ENCODE measurements around the gene CRELD2. TPM values are rescaled to one million over a fixed set of nuclear protein-coding genes. Genes with fewer than 3 reads are reported as not detected.
A peak's percentile ranks its signal among the peaks of the same experiment; 100 is the strongest.

CRELD2 gene
- total and polyA plus RNA-seq, 2 of the 4 experiments (the other 2 are of a cell fraction): 36.2 to 70.7 TPM

- peaks cover 28% of the 10 kb centered on the region for H3K4me1 ChIP-seq (ENCODE audit: control insufficient read depth, insufficient read depth, low read length)
- ChIA-PET CTCF (no interaction called here), POLR2A (ENCODE audit: unreplicated experiment) (no interaction called here)
- in situ Hi-C loops (cut with MboI; ENCODE audit: low sequenced_read_pairs): no loop called here
- no peak overlapping the region for H3K9ac ChIP-seq (ENCODE audit: low read depth, low read length)
- peaks cover 14% of the 10 kb centered on the region for H3K9me1 ChIP-seq (ENCODE audit: insufficient read depth, low read length)
- peak overlapping the region; percentile 65 for H2AK9ac ChIP-seq (replicated peaks; ENCODE audit: low read depth, low read length, poor library complexity)
- no peaks in the 10 kb centered on the region for H3K27me3 ChIP-seq (ENCODE audit: control insufficient read depth, insufficient read depth, low read length)
- dilution Hi-C loops (cut with HindIII; ENCODE audit: low sequenced_read_pairs, unreplicated experiment): no loop called here
- intact Hi-C loops (cut with micrococcal nuclease): no loop called here
- no peak overlapping the region for H3K56ac ChIP-seq (ENCODE audit: extremely low read depth, insufficient read depth, low read length)
- no TSS peak for BruUV-seq (replicated peaks)
- no peak overlapping the region for H4K5ac ChIP-seq (ENCODE audit: low read depth, low read length)
- H2AK5ac ChIP-seq (ENCODE audit: low read depth, low read length): peak overlapping the region; percentile 83
- ATAC-seq (ENCODE audit: low read depth) (no peak), DNase-seq (no peak)
- H3K27ac ChIP-seq (ENCODE audit: insufficient read depth, low read length): no peak overlapping the region
- no peak overlapping the region for H2BK20ac ChIP-seq (ENCODE audit: low read depth, low read length)
- no peak overlapping the region; the same call in 2 of the 3 replicates for H2BK15ac ChIP-seq (ENCODE audit: low read depth, low read length)
- H3K18ac ChIP-seq (ENCODE audit: low read depth, low read length): no peak overlapping the region
- H3K14ac ChIP-seq (replicated peaks; ENCODE audit: low read depth, low read length): no peak overlapping the region
- no peak overlapping the region for H3K23ac ChIP-seq (ENCODE audit: low read depth, low read length)
- no peak overlapping the region for H2BK120ac ChIP-seq (ENCODE audit: low read depth, low read length)
- no peak overlapping the region for H2BK5ac ChIP-seq (ENCODE audit: low read depth, low read length, poor library complexity, severe bottlenecking)
- no peak overlapping the region for H4K91ac ChIP-seq (ENCODE audit: insufficient read depth, low read depth, low read length)
- H3K4ac ChIP-seq (ENCODE audit: low read depth, low read length): peak overlapping the region; percentile 34; the same call in 1 of the 2 replicates
- H4K20me1 ChIP-seq (ENCODE audit: insufficient read depth, low read length): peaks cover 13% of the 10 kb centered on the region
- no peaks in the 10 kb centered on the region for H3K9me3 ChIP-seq (ENCODE audit: control insufficient read depth, insufficient read depth, low read length)
- H3K4me3 ChIP-seq (ENCODE audit: insufficient read depth, low read depth, low read length): no peak overlapping the region
- no peak overlapping the region for H3K4me2 ChIP-seq (ENCODE audit: low read depth, low read length)
- 100% methylated on average over 3 of the region's 20 CpGs; no CpG with 5 or more reads in 1 of the 2 experiments for WGBS, 2 experiments (ENCODE audit: extremely low coverage in 2 of 2, insufficient read length in 1 of 2)
- H2AFZ ChIP-seq (replicated peaks; ENCODE audit: low read length, poor library complexity): no peak overlapping the region
- no peak overlapping the region for H4K8ac ChIP-seq (ENCODE audit: low read depth in 2 of 2, low read length in 2 of 2)
- H3K36me3 ChIP-seq (ENCODE audit: control insufficient read depth, insufficient read depth, low read length): peaks cover 5% of the 10 kb centered on the region; the same call in 1 of the 2 replicates
- peaks cover 4 to 7% of the 10 kb centered on the region in 2 experiments; a peak in 2 of 4 replicates for H3K79me1 ChIP-seq (ENCODE audit: low read depth in 1 of 2, low read length in 2 of 2)
- TF ChIP-seq MXI1 (IDR thresholded peaks at IDR 0.05; ENCODE audit: borderline replicate concordance, low read depth, low read length) (no peak), MAZ (IDR thresholded peaks at IDR 0.05; ENCODE audit: borderline replicate concordance, low read depth, low read length) (no peak), RFX5 (IDR thresholded peaks at IDR 0.05; ENCODE audit: low read depth, low read length) (no peak), CHD1 (IDR thresholded peaks at IDR 0.05; ENCODE audit: low read depth, low read length) (no peak), BHLHE40 (IDR thresholded peaks at IDR 0.05; ENCODE audit: low read depth, low read length) (no peak), NFE2L2 (IDR thresholded peaks at IDR 0.05; ENCODE audit: low read depth, low read length) (no peak)
Measured at GRCh38 chr22:49956914-49957825, 38.7 kb downstream of the CRELD2 start.

All from IMR-90 (cell line).